ENCODE measurements around the gene MYDGF.

Gene MYDGF

DNA sequence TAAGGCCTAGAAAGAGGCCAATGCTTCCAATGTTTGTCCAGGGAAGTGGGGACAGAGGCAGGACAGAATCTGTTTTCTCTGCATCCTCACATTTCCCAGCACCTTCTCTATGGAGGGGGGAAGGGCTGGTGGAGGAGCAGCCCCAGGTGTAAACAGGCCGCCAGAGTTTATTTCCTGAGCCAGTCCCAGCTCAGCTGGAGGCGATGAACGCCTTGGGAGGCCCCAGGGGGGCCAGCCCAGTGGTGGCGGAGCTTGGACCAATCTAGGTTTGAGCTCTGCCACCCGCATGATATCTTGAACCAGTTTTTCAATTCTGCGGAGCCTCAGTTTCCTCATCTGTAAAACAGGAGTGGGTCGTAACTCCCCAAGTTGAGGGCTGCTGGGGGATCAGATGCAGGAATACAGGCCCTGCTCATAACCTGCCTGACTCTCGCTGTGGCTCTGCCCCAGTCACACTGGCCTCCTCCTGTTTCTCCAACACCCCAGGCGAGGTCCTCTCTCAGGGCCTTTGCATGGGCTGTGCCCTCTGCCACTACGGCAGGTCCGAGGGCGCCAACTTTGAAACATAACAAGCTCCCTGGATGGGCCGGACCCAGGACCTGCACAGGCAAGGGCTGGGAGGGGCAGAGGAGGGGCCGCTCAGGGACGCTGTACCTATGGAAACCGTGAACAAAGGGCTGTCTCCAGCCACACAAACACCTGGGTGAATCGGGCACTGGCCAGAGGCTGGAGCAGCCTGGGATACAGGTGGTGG, 29.7 kb downstream of the MYDGF start:
- DNase-seq: no peak

DNA sequence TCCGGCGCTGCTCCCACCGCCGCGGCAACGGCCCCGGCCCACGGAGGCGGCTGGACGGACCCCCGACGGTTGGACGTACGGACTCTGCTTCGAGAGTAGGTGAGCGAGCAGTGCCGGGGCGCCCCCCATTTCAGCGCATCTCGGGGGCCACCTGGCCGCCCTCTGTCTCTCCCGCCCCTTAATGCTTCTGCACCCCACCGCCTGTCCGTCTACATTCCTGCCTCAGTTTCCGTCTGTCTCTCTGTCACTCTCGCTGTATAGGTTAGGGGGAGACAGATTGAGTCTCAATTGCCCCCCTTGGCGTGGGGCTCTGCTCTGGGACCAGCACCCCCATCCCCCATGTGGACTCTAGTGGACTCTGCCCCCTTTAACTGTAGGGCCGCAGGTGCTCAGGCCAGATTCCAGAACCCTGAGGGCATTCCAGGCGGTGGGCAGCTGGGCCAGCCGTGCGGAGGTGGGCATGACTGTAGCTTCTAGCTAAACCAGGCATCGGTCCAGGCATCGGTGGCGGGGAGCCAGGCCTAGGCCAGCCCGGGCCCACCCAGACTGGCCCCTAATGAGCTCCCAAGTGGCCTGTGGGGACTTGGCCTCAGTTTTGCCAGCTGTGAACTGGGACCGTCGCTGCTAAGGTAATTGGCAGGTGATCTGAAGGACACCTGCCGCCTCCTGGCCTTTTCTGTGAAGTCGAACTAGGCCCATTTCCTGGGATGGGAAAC, 30.5 kb downstream of the MYDGF start:
- DNase-seq: no peak

DNA sequence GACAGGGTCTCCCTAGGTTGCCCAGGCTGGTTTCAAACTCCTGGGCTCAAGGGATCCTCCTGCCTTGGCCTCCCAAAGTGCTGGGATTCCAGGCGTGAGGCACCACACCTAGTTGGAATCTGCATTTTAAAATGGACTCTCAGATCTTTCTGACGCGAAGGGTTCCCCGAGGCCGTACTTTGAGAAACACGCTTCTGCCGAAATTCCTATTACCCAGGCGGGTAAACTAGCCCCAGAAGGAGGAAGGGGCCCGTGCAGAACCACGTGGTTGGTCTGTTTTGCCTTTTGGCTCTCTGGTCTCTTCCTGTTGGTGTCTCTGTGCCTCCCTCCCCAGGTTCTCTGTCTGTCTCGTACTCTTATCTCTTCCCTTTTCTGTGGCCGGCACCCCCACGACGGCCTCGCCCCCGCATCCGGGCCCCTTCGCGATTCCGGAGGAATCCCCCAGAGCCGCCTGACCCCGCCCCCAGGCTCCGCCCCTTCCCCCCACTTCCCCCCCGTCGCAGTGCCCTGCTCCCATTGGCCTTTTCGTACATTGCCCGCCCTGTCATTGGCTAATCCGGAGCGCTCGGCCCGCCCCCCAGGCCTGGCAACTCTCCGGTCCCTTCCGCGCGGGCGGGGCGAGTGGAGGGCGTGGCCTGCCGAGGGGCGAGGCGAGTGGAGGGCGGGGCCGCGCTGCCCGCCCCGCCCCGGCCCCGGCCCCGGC, 31.2 kb downstream of the MYDGF start, which contains the start of gene TNFAIP8L1:
TSS of gene TNFAIP8L1 (plus strand) at position 689 of the 703 bp plus-strand sequence. CDS start 12,354 bp downstream, outside the sequence.
- peak; percentile 96 for DNase-seq

DNA sequence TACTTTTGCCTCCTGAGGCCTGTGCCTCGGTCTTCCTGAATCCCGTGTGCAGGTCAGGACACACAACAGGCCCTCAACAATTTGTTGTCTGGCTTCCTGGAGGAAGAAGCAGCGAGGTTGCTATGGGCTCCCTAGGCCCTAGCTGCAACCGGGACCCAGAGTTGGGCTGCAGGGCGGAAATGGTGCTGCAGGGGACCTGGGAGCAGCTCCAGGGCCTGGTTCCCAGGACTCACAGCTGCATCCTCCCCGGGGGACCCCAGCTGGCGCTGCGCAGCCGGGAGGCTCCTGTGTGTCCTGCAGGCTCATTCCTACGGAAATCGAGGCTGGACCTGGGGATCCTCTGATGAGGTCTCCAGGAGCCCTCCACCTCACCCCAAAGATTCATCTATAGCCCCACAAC, 31.8 kb downstream of the MYDGF start:
- DNase-seq: no peak

DNA sequence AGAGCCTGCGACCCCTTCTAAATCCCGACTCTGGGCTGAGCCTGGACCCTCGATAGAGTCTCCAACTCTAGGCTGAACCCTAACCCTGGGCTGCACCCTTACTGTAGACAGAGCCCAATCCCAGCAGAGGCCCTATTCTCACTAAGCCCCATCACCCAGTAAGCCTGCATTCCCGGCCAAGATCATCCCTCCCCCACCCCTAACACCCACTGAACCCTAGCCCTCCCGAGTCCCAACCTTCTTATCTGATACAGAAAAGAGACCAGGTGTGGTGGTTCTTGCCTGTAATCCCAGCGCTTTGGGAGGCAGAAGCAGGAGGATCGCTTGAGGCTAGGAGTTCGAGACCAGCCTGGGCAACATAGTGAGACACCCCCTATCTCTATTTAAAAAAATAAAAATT, 33.4 kb downstream of the MYDGF start:
- no peak for DNase-seq

DNA sequence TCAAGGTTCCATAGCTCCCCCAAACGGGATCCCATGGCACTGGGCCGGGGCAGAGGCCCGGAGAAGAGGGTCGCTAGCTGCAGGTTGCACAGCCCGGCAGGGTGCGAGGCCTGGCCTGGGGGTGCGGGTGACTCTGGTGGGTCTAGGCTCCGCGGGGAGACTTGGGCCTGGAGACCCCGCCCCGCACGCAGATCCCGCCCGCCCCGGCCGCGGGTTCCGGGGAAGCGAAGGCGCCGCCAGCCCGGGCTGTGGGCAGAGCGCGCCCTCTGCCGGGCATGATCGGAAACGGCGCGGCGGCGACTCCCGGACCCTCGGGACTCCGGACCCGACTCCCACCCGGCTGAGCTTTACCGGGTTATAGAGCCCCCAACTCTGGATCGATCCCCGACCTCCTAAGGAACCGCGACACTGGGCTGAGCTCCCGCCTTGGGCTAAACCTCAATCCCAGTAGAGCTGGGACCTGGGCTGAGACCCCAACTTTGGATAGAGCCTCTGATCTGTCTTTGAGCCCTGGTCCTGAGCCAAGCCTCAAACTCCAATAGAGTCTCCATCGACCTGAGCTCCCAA, 33.9 kb downstream of the MYDGF start:
- DNase-seq: peak; percentile 60

DNA sequence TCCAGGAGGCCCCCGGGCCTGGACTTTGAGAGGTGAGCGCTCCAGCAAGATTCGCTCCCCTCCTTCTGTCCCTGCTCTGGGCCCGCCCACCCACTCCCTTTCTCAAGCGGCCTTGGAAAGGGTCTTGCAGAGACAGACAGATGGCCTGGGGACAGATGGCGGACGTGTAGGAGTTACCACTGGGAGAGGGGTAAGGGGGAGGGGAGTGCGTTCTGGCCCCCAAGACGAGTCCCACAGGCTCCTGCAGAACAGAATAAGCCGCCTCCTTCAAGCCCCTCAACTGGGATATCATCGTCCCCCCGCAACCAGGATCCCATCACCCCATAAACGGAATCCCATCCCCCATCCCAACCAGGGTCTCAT, 34.4 kb downstream of the MYDGF start:
- DNase-seq: no peak

DNA sequence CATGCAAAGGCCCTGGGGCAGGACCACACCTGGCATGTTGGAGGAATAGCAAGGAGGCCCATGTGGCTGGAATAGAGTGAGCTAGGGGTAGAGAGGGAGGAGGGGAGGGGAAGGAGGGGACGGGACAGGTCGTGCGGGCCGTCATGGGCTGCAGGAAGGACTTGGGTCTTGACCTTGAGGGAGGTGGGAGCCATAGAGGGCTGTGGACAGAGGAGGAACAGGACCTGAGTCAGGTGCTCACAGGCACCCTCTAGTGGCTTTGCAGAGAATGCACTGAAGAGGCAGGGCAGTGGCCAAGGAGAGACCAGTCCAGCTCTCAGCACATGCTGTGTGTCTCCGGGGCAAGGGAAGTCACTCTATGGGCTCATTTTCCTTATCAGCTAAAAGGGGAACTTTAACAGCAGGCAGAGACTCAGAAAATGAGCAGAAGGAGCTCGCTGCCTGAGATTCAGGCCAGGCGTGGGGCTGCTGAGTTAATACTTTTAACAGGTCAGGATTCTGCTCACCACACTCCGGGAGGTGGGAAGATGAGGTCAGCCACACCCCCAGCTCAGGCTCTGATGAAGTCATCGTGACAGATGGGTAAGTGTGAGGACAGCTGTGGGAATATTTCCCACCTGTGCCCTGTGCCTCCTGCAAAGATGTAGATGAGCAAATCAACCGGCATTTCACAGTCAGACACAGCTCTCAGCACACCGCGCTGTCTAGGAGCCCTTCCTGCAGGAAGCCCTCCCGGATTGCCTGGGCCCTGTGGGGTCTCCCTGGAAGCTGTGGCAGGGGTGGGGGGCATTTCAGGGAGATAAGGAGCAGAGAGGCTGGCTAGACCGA, 36.8 kb downstream of the MYDGF start:
- DNase-seq: peak; percentile 75

DNA sequence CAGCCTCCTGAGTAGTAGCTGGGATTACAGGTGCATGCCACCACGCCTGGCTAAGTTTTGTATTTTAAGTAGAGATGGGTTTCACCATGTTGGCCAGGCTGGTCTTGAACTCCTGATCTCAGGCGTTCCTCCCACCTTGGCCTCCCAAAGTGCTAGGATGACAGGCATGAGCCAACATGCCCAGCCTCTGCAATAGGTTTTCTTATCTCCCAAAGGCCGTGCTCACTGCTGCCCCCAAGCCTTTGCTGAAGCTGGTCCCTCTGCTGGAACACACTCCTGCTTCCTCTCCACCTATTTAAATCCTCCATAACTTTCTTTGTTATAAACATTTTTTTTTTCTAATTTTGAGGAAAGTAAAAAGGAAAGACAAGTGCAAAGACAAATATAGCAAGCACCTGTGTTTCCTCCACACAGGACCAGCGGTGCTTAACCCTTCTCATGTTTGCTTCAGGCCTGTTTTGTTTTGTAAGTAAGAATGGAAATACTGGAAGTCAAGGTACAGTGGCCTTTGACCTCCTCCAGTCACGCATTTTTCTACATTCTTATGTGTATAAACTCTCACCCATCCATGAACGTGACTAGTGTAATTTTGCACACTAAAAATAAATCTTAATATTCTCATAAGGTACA, 45.3 kb downstream of the MYDGF start:
- DNase-seq: no peak

DNA sequence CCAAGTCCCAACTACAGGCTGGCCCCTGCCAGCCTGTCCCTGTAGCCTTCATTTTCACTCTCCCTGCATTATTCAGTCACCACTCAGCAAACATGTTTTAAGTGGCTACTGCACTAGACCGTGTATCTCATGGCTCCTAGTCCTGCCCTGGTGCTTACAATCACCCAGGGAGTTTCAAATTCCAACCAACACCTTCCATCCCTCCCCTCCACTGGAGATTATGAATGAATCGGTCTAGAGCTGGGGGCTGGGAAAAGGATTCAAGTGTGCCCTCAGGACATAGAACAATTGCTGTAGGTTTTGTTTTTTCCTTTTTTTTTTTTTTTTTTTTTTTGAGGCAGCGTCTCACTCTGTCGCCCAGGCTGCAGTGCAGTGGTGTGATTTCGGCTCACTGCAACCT, 45.8 kb downstream of the MYDGF start:
- DNase-seq: no peak

DNA sequence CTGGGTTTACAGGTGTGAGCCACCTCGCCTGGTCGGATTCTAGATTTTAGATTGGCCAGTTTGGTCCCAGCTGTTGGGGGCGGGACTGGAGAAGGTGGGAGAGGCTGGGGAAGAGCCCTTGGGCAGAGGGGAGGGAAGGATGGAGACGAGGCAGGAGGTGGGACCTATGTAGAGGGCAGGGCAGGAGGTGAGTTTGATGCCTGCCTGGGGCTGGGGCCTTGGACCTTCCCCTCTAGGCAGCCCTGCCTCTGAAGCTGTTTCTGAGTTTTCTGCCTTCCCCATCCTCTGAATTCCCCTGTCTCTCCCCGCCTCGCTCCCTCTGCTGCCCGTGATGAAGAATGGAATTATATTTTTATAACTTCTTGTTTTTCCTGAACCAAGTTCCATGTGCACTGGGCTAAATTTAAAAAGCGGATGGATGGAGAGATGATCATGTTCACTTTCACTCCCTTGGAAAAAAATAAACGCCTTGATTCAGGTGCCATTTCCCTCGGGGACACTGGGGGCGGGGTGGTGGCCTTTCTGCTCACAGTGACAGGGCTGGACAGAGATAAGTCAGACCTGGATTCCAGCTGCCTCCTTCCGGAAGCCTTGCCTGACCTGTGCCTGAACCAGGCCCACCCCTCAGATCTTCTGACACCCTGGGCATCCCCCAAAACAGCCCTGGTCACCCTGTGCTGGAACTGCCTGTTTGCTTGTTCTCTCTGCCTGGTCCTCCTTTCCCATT, 47.3 kb downstream of the MYDGF start:
- no peak for DNase-seq

DNA sequence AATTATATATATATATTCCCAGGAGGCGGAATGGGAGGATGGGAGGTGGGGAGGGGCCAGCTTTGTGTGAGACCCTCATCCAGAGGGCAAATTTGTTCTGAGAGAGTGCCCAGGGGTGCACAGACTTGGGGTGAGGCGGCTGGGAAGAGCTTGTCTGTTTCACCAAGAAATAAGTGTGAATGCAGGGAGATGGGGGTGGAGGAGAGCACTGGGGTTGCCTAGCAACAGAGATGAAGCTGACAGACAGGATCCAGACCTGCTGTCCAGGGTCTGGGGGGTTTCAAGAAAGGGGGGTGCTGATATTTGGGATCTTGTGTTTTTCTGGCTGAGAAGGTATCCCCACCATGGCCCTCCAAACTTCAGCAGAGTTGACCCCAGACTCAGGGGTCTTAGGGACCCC, 49.5 kb downstream of the MYDGF start:
- DNase-seq: no peak

DNA sequence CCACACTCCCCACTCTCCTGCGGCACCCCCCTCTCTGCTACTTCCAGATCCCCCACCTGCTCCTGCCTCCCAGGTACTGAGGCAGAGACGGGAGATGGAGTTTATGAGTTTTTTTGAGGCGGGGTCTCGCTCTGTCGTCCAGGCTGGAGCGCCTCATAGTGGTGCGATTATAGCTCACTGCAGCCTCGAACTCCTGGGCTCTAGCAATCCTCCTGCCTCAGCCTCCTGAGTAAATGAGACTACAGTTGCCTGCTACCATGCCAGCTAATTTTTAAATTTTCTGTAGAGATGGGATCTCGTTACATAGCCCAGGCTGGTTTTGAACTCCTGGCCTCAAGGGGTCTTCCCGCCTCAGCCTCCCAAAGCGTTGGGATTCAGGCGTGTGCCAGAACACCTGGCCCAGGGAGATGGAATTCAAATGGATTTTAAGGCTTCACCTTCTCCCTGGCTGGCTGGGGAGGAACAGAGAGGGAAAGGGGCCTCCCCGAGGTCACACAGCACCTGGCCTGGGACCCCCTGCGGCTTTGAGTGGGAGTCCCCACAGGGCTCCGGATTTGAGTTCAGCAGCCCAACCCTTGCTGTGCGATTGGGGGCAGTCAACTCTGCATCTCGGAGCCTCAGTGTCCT, 50.4 kb downstream of the MYDGF start:
- DNase-seq: no peak

DNA sequence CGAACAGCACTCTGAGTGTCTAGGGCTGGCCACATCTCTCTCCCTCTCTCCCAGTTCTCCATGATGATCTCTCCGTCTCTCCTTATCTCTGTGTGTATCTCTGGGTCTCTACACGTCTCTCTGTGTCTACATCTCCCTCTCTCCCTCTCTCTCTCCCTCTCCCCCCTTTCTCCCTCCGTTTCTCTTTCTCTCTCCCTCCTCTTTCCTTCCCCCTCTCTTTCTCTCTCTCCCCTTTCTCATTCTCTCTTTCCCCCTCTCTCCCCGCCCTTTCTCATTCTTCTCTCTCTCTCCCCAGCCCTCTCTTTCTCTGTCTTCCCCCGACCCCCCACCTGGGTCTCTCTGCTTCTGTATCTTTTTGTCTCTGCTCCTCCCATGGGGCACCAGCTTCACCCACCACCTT, 52.1 kb downstream of the MYDGF start:
- DNase-seq: no peak

DNA sequence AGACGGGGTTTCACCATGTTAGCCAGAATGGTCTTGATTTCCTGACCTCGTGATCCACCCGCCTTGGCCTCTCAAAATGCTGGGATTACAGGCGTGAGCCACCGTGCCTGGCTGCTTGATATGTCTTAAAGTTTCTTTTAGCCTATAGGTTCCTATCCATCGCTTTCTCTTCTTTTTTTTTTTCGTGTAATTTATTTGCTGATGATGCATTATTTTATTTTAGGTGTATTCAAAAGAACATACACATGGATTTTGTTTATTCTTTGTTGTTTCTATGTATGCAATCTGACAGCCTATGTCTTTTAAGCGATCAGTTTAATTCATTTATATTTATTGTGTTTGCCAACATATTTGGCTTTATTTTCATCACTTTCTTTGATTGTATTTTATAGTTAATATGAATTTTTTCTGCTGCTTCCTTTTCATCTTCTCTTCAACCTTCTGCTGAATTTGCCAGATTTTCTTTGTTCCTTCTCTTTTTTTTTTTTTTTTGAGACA, 56.8 kb downstream of the MYDGF start:
- no peak for DNase-seq

DNA sequence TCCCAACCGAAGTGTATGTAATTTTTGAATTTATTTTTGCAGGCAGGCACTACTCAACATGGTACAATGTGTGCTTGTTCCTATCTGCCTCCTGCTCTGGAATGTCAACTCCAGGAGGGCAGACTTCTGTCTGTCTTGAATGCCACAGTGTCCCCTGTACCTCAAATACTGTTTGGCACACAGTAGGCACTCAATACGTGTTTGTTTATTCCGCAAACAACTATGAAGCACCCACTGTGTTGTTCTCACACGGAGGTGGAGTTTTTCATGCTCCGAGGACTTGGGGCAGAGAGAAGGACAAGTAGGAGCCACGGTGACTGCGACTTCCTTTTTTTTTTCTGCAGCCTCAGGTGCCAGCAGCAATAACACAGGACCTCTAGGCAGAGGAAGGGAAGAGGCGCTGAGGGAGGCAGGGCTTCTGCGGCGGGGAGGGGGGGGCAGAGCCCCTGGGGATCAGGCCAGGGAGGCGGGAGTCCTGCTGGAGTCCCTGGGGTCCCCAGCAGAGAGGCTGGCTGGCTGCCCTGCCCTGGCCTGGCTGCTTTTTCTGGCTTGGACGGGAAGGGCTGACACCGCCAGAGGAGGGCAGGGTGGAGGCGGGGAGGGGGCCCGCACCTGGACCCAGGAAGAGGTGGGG, 60.1 kb downstream of the MYDGF start:
- no peak for DNase-seq
